ENCODE results near the gene EYA4. TPM values are rescaled to one million over a fixed set of nuclear protein-coding genes. Genes with fewer than 3 reads are reported as not detected.

The EYA4 gene
- total RNA-seq, 4 donors from 2014 or later: 0.10 to 3.4 (median 0.23) TPM; not detected in 1

DNA sequence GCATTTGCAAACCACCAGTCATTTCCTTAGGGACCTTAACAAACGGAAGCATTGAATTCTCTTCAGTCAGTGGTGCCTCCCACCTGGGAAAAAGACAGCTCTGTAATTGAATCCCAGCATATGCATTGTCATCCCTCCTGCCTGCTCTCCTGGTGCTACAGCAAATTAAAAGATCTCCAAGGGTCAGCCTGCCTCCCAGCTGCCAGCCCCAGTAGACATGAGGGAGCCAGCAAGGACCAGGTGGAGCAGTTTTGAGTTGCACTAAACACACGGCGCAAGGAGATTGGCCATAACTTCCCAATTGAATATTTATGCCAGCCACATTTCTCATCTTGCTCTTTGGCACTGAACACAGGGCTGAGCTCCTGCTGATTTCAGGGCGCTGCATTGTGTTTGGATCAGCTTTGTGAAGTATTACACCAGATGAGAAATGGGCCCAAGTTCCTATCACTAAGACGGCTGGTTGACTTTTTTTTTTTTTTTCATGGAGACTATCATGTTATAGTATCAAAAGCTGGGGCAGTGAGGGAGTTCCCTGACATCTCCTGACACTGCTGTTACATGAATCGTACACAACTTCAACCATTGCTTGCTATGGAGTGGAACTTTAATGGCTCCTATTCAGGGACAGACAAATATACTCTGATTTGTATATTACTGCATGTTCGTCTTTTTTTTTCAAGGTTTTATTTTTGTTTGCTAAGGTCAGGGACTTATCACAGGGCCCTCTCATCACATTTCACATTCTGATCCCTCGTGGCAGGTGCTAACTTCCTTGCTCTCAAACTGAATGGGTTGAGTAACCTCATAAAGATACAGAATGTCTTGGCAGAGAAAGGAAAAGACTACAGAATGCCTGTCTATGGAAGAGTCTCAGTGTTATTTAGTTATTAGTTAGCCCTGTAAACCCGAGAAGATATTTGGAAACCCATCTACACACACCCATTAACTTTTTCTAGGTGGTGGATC lies 191.1 kb downstream of the EYA4 start:
- H3K27me3 ChIP-seq: no peaks in the 10 kb centered on the region
- no peak for DNase-seq (ENCODE audit: low spot score in 2 of 2)
- no peaks in the 10 kb centered on the region for H3K4me1 ChIP-seq
- TF ChIP-seq EP300 (IDR thresholded peaks at IDR 0.05): no peak
- no peak for TF ChIP-seq POLR2AphosphoS5 (IDR thresholded peaks at IDR 0.05)
- no peak for TF ChIP-seq POLR2A (IDR thresholded peaks at IDR 0.05)
- TF ChIP-seq CTCF (IDR thresholded peaks at IDR 0.05): no peak
- H3K4me3 ChIP-seq: no peak overlapping the region
- 71% methylated on average over 9 of the region's 9 CpGs for WGBS
- no peaks in the 10 kb centered on the region for H3K9me3 ChIP-seq
- H3K27ac ChIP-seq: no peak overlapping the region
- no peaks in the 10 kb centered on the region for H3K36me3 ChIP-seq

- H3K4me3 ChIP-seq: no peak overlapping the region
- WGBS: 47% methylated on average over 7 of the region's 7 CpGs
- no peaks in the 10 kb centered on the region for H3K36me3 ChIP-seq
- H3K27ac ChIP-seq: no peak overlapping the region
- DNase-seq (ENCODE audit: low spot score in 2 of 2): no peak
- no peaks in the 10 kb centered on the region for H3K9me3 ChIP-seq
- H3K4me1 ChIP-seq: no peaks in the 10 kb centered on the region
- H3K27me3 ChIP-seq: no peaks in the 10 kb centered on the region
- TF ChIP-seq CTCF (IDR thresholded peaks at IDR 0.05): no peak
- TF ChIP-seq POLR2AphosphoS5 (IDR thresholded peaks at IDR 0.05): no peak
- TF ChIP-seq POLR2A (IDR thresholded peaks at IDR 0.05): no peak
- no peak for TF ChIP-seq EP300 (IDR thresholded peaks at IDR 0.05)
These were observed 194.0 kb downstream of the EYA4 start for GRCh38 chr6:133435065-133435728.

- TF ChIP-seq POLR2AphosphoS5 (IDR thresholded peaks at IDR 0.05) (no peak), POLR2A (IDR thresholded peaks at IDR 0.05) (no peak), EP300 (IDR thresholded peaks at IDR 0.05) (no peak), CTCF (IDR thresholded peaks at IDR 0.05) (no peak)
- WGBS: 43% methylated on average over 1 of the region's 1 CpG
These were observed 195.5 kb downstream of the EYA4 start for GRCh38 chr6:133436652-133437051.

DNA sequence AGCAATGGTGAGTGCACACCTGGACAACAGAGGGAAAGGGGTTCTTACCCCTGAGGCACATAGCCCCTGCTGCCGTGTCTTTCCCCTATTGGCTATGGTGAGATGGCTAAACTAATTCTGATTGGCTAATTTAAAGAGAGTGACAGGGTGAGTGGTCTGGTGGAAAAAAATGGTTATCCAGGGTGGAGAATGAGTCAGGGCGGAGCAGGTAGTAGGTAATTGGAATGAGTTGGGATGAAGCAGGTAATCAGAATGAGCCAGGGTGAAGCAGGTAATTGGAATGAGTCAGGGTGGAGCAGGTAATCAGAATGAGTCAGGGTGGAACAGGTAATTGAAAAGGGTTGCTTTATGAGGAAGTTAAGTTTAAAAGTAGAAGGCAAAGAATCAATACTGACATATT lies 200.3 kb downstream of the EYA4 start:
- TF ChIP-seq CTCF (IDR thresholded peaks at IDR 0.05) (no peak), POLR2A (IDR thresholded peaks at IDR 0.05) (no peak), POLR2AphosphoS5 (IDR thresholded peaks at IDR 0.05) (no peak), EP300 (IDR thresholded peaks at IDR 0.05) (no peak)

More at GRCh38 chr6:133436652-133437051, 195.5 kb downstream of the EYA4 start:
- Histone ChIP-seq H3K4me3 (no peak overlapping the region), H3K4me1 (no peaks in the 10 kb centered on the region), H3K27ac (no peak overlapping the region), H3K27me3 (no peaks in the 10 kb centered on the region), H3K36me3 (no peaks in the 10 kb centered on the region), H3K9me3 (no peaks in the 10 kb centered on the region)
- DNase-seq (ENCODE audit: low spot score in 2 of 2): no peak

GRCh38 chr6:133446789-133447188 lies 205.6 kb downstream of the EYA4 start:
- DNase-seq (ENCODE audit: low spot score in 2 of 2): no peak
- no peaks in the 10 kb centered on the region for H3K27me3 ChIP-seq
- no peak overlapping the region for H3K4me3 ChIP-seq
- H3K27ac ChIP-seq: no peak overlapping the region
- no peaks in the 10 kb centered on the region for H3K9me3 ChIP-seq
- no peaks in the 10 kb centered on the region for H3K4me1 ChIP-seq
- TF ChIP-seq EP300 (IDR thresholded peaks at IDR 0.05): no peak
- TF ChIP-seq CTCF (IDR thresholded peaks at IDR 0.05): no peak
- no peak for TF ChIP-seq POLR2AphosphoS5 (IDR thresholded peaks at IDR 0.05)
- no peak for TF ChIP-seq POLR2A (IDR thresholded peaks at IDR 0.05)
- no peaks in the 10 kb centered on the region for H3K36me3 ChIP-seq

More for the DNA sequence above, 200.3 kb downstream of the EYA4 start:
- no peaks in the 10 kb centered on the region for H3K27me3 ChIP-seq
- no peaks in the 10 kb centered on the region for H3K4me1 ChIP-seq
- WGBS: 86% methylated on average over 2 of the region's 2 CpGs
- no peak for DNase-seq (ENCODE audit: low spot score in 2 of 2)
- no peaks in the 10 kb centered on the region for H3K9me3 ChIP-seq
- no peak overlapping the region for H3K27ac ChIP-seq
- H3K4me3 ChIP-seq: no peak overlapping the region
- no peaks in the 10 kb centered on the region for H3K36me3 ChIP-seq
